ENCODE measurements around the gene CCDC102B.

- TF ChIP-seq REST (IDR thresholded peaks at IDR 0.05; ENCODE audit: insufficient read depth in 1 of 2, low read depth in 2 of 2, low read length in 2 of 2) (no peak), POLR2AphosphoS5 (IDR thresholded peaks at IDR 0.05; ENCODE audit: low read depth, low read length) (no peak), TAF1 (IDR thresholded peaks at IDR 0.05; ENCODE audit: borderline replicate concordance, insufficient read depth, low read length) (no peak)
Measured at GRCh38 chr18:68991286-68991685, 193.4 kb downstream of the CCDC102B start.

Data from PFSK-1 (cell line).